Gastrocnemius medialis (tissue), 4 donors: ENCODE measurements around the gene CCDC33. TPM values are rescaled to one million over a fixed set of nuclear protein-coding genes. Genes with fewer than 3 reads are reported as not detected.

Source experiments
- ATAC-seq, 2 donors: fragments of 150-250 bp; one replicate each; pipeline ENCODE4 v1.9.1; 2016
- DNase-seq, 2 donors: peaks; one replicate each; pipeline ENCODE4 v3.0.0-alpha.2; 2019
- H3K27ac ChIP-seq, 4 donors: fragments of 200-600 bp; sonication (generic); 1 replicate in 1 of 4; 2 replicates in 3 of 4; pipeline ENCODE4 v1.5.1; 2016 to 2018; ENCODE audit warnings: mild to moderate bottlenecking in 2 of 4, moderate library complexity in 1 of 4
- H3K27me3 ChIP-seq, 3 donors: fragments of 200-600 bp; sonication (generic) in 2 of 3; 1 replicate in 1 of 3; 2 replicates in 2 of 3; pipeline versions ENCODE4 v1.5.1 to v1.6.0; 2016 to 2019; ENCODE audit warnings: mild to moderate bottlenecking in 1 of 3, moderate library complexity in 1 of 3
- H3K36me3 ChIP-seq, 2 donors: fragments of 200-600 bp; sonication (generic) in 1 of 2; one replicate each; pipeline ENCODE4 v1.5.1; 2017 to 2018
- H3K4me1 ChIP-seq, 2 donors: fragments of 200-600 bp; sonication (generic) in 1 of 2; one replicate each; pipeline ENCODE4 v1.5.1; 2016 to 2017; ENCODE audit warnings: mild to moderate bottlenecking in 2 of 2
- H3K4me3 ChIP-seq, 4 donors: fragments of 200-600 bp; sonication (generic) in 3 of 4; 1 replicate in 1 of 4; 2 replicates in 3 of 4; pipeline ENCODE4 v1.5.1; 2016 to 2019; ENCODE audit warnings: mild to moderate bottlenecking in 2 of 4
- H3K9me3 ChIP-seq, 3 donors: fragments of 200-600 bp; sonication (generic) in 2 of 3; 1 replicate in 1 of 3; 2 replicates in 2 of 3; pipeline ENCODE4 v1.5.1; 2016 to 2019
- CTCF ChIP-seq, 5 experiments: fragments of 450-650 bp in 3 of 5; fragments of 200-600 bp in 2 of 5; sonication (generic) in 2 of 5; IDR thresholded peaks in 4 of 5; conservative IDR thresholded peaks in 1 of 5; 1 replicate in 4 of 5; 2 replicates in 1 of 5; pipeline ENCODE4 v1.5.1; 2016 to 2019; ENCODE audit warnings: antibody characterized with exemption in 5 of 5, mild to moderate bottlenecking in 3 of 5, moderate library complexity in 3 of 5
- POLR2A ChIP-seq, 2 donors: fragments of 450-650 bp; IDR thresholded peaks; one replicate each; pipeline ENCODE4 v1.6.1; 2017; ENCODE audit warnings: antibody characterized with exemption in 2 of 2, mild to moderate bottlenecking in 2 of 2, moderate library complexity in 2 of 2
- in situ Hi-C, 4 donors: fragments of 200-750 bp; cut with MboI; loops; one replicate each; pipeline versions ENCODE4 v1.15.0 to v1.8.0; 2017; ENCODE audit warnings: low sequenced_read_pairs in 4 of 4
- intact Hi-C: fragments of 100-400 bp; cut with DNase I; formaldehyde crosslinking; loops from one replicate; pipeline ENCODE4 v1.15.1; 2023; ENCODE audit warnings: low total_unique reads
- total RNA-seq, 4 donors: library from RNA; depleted of rRNA; stranded (reverse); fragments of >200 nt; gene quantifications; one replicate each; pipeline versions ENCODE4 v1.1.0 to v1.2.3, GENCODE V29; 2016

CCDC33 gene
- total RNA-seq, 4 donors from 2014 or later: not detected

GRCh38 chr15:74233373-74233772, 2.8 kb upstream of the CCDC33 start:
- Histone ChIP-seq H3K27ac (no peak overlapping the region), H3K27me3 (no peaks in the 10 kb centered on the region), H3K4me1 (peaks cover 3 to 8% of the 10 kb centered on the region in 2 donors), H3K9me3 (no peaks in the 10 kb centered on the region), H3K4me3 (no peak overlapping the region), H3K36me3 (no peaks in the 10 kb centered on the region)
- intact Hi-C loops (no loop called here), in situ Hi-C loops (no loop called here)
- no peak for ATAC-seq
- DNase-seq: no peak
- TF ChIP-seq CTCF (IDR thresholded peaks at IDR 0.05 in 4 of 5, conservative IDR thresholded peaks at IDR 0.05 in 1 of 5) (no peak), POLR2A (IDR thresholded peaks at IDR 0.05) (no peak)

GRCh38 chr15:74233851-74234597, 2.1 kb upstream of the CCDC33 start:
- no peak for DNase-seq
- TF ChIP-seq POLR2A (IDR thresholded peaks at IDR 0.05) (no peak), CTCF (IDR thresholded peaks at IDR 0.05 in 4 of 5, conservative IDR thresholded peaks at IDR 0.05 in 1 of 5) (no peak)
- Histone ChIP-seq H3K27me3 (no peaks in the 10 kb centered on the region), H3K4me3 (no peak overlapping the region), H3K27ac (no peak overlapping the region), H3K9me3 (no peaks in the 10 kb centered on the region), H3K4me1 (peaks cover 0 to 1% of the 10 kb centered on the region in 2 donors), H3K36me3 (no peaks in the 10 kb centered on the region)
- ATAC-seq: no peak
- intact Hi-C loops (no loop called here), in situ Hi-C loops (no loop called here)

GRCh38 chr15:74234598-74234875, 1.6 kb upstream of the CCDC33 start:
- intact Hi-C loops: no loop called here
- in situ Hi-C loops: no loop called here

GRCh38 chr15:74239051-74239705, 3.1 kb downstream of the CCDC33 start:
- Histone ChIP-seq H3K36me3 (no peaks in the 10 kb centered on the region), H3K4me1 (peaks cover 15 to 24% of the 10 kb centered on the region in 2 donors), H3K27me3 (no peaks in the 10 kb centered on the region), H3K27ac (peak overlapping the region in 2 of 4 donors; percentile 54 to 75), H3K4me3 (no peak overlapping the region), H3K9me3 (no peaks in the 10 kb centered on the region)
- no peak for DNase-seq
- intact Hi-C loops: no loop called here
- in situ Hi-C loops: no loop called here
- TF ChIP-seq CTCF (IDR thresholded peaks at IDR 0.05 in 4 of 5, conservative IDR thresholded peaks at IDR 0.05 in 1 of 5): no peak
- TF ChIP-seq POLR2A (IDR thresholded peaks at IDR 0.05): no peak
- no peak for ATAC-seq

More at GRCh38 chr15:74234598-74234875, 1.6 kb upstream of the CCDC33 start:
- DNase-seq (no peak), ATAC-seq (no peak)
- Histone ChIP-seq H3K4me3 (no peak overlapping the region), H3K27ac (no peak overlapping the region), H3K36me3 (no peaks in the 10 kb centered on the region), H3K9me3 (no peaks in the 10 kb centered on the region), H3K27me3 (no peaks in the 10 kb centered on the region), H3K4me1 (peaks cover 1 to 4% of the 10 kb centered on the region in 2 donors)
- TF ChIP-seq CTCF (IDR thresholded peaks at IDR 0.05 in 4 of 5, conservative IDR thresholded peaks at IDR 0.05 in 1 of 5) (no peak), POLR2A (IDR thresholded peaks at IDR 0.05) (no peak)
